ENCODE data around the gene VSTM2L. TPM values are rescaled to one million over a fixed set of nuclear protein-coding genes. Genes with fewer than 3 reads are reported as not detected.

VSTM2L gene
- total RNA-seq, 1 donor from 2014 or later, result 12.9 TPM

DNA sequence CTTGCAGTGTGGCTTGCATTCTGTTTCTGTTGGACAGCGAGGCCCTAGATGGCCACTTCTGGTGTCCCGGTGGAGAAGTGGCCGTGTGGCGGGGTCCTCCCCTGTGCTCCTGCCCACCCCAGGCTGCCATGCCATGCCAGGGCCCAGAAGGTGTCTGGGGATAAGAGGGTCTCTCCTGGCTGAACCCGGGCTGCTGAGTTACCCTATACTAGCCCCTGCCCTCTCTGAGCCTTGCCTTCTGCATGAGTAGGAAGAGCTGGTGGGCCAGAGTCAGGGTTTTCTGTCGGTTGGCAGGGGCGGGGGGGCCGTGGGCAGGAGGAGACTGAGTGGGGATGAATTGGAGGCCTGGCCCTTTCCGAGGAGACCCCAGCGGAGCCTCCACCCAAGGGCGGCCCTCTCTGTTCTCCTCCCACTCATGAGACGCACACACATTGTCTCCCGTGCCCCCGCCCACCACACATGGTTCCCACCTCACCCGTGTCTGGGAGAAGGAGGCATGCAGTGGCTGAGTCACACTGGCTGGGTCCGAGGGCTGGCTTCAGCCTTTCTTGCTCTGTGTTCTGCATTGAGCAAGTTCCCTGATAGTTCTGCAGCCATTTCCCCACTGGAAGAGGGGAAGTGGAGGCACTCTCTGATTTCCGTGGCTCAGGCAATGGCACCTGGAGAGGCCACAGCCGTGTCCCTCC is 24.6 kb downstream of the VSTM2L start:
- Histone ChIP-seq H3K9me3 (no peaks in the 10 kb centered on the region), H3K4me3 (no peak overlapping the region), H3K27ac (no peak overlapping the region), H3K4me1 (no peaks in the 10 kb centered on the region), H3K27me3 (no peaks in the 10 kb centered on the region), H3K36me3 (no peaks in the 10 kb centered on the region)
- no peak for DNase-seq
- TF ChIP-seq, protein P1, sequence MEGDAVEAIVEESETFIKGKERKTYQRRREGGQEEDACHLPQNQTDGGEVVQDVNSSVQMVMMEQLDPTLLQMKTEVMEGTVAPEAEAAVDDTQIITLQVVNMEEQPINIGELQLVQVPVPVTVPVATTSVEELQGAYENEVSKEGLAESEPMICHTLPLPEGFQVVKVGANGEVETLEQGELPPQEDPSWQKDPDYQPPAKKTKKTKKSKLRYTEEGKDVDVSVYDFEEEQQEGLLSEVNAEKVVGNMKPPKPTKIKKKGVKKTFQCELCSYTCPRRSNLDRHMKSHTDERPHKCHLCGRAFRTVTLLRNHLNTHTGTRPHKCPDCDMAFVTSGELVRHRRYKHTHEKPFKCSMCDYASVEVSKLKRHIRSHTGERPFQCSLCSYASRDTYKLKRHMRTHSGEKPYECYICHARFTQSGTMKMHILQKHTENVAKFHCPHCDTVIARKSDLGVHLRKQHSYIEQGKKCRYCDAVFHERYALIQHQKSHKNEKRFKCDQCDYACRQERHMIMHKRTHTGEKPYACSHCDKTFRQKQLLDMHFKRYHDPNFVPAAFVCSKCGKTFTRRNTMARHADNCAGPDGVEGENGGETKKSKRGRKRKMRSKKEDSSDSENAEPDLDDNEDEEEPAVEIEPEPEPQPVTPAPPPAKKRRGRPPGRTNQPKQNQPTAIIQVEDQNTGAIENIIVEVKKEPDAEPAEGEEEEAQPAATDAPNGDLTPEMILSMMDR (IDR thresholded peaks at IDR 0.05), result no peak
- ATAC-seq, result no peak
- intact Hi-C loops (cut with DNase I), result no loop called here

DNA sequence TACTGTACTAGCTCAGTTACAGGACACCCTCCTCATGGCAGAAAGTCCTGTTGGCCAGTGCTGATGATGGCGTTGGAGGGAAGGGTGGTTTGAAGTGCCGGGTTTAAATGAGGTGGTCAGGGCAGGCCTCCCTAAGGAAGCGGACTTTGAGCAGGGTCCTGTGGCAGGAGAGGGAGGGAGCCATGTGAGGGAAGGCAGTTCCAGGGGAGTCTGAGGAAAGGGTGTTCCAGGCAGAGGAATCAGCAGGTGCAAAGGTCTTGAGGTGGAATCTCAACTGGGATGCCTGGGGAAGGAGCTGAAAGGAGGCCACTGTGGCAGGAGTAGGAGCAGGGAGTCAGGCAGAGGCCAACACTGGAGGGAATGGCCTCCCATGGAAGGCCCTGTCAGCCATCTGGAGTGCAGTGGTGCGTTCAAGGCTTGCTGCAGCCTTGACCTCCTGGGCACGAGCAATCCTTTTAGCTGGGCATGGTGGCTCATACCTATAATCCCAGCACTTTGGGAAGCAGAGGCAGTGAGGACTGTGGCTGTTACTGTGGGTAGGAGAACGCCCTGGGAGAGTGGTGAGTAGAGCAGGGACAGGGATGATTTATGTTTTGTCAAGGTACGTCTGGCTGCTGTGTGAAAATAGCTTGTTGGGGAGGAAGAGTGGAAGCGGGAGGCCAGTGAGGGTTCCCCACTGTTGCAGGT is 26.2 kb downstream of the VSTM2L start:
- H3K4me1 ChIP-seq, result no peaks in the 10 kb centered on the region
- TF ChIP-seq, protein P1 (IDR thresholded peaks at IDR 0.05), result no peak
- H3K27me3 ChIP-seq, result no peaks in the 10 kb centered on the region
- DNase-seq (no peak), ATAC-seq (no peak)
- intact Hi-C loops (cut with DNase I), result no loop called here
- H3K27ac ChIP-seq, result no peak overlapping the region
- no peaks in the 10 kb centered on the region for H3K9me3 ChIP-seq
- H3K4me3 ChIP-seq, result no peak overlapping the region
- no peaks in the 10 kb centered on the region for H3K36me3 ChIP-seq

DNA sequence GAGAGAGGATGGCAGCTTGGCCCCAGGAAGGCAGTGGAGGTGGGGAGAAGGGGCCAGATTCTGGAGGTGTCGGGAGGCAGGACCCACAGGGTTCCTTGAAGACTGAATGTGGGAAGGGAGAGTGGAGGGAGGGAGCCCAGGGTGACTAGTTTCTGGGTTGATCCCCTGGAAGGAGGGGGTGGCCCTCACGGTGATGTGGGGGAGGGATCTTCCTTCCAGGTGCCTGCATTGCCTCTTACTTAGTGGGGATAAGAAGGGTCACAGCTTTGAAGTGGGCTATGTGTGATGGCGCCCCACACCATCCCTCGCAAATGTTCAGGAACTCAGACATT is 26.7 kb downstream of the VSTM2L start:
- DNase-seq, result no peak
- no peaks in the 10 kb centered on the region for H3K4me1 ChIP-seq
- no peak overlapping the region for H3K4me3 ChIP-seq
- H3K9me3 ChIP-seq, result no peaks in the 10 kb centered on the region
- ATAC-seq, result no peak
- intact Hi-C loops (cut with DNase I), result no loop called here
- TF ChIP-seq, protein P1 (IDR thresholded peaks at IDR 0.05), result no peak
- H3K27me3 ChIP-seq, result no peaks in the 10 kb centered on the region
- no peaks in the 10 kb centered on the region for H3K36me3 ChIP-seq
- H3K27ac ChIP-seq, result no peak overlapping the region

DNA sequence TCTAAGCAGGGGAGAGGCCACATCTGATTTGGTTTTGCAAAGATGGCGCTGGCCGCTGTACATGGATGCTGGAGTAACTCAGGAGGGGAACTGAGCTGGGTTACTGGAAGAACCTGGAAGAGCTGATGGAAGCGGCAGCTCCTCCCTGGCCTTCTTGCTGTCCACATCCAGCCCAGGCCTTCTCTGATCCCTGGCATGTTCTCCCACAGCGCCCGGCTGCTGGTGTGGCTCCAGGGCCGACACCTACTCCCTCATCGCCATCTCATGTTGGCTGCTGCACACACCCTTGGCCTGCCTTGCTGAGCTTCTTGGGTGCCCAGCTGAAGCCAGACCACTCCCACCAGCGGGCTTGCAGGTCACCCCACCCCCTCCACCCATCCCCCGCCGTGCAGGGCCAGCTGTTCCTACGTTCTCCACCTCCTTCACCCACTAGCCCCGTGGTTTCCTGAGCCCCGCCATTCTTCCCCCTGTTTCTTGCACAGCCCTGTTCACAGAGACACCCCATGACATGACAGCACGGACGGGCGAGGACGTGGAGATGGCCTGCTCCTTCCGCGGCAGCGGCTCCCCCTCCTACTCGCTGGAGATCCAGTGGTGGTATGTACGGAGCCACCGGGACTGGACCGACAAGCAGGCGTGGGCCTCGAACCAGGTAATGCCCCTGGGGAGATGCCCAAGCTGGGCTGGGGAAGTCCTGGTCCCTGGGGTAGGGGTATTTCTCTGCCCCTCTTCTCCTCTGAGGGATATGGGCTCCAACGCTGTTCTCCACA is 28.4 kb downstream of the VSTM2L start:
- H3K4me1 ChIP-seq, result no peaks in the 10 kb centered on the region
- H3K36me3 ChIP-seq, result no peaks in the 10 kb centered on the region
- no peaks in the 10 kb centered on the region for H3K27me3 ChIP-seq
- no peaks in the 10 kb centered on the region for H3K9me3 ChIP-seq
- DNase-seq, result no peak
- TF ChIP-seq, protein P1 (IDR thresholded peaks at IDR 0.05), result no peak
- no peak overlapping the region for H3K27ac ChIP-seq
- intact Hi-C loops (cut with DNase I), result no loop called here
- no peak overlapping the region for H3K4me3 ChIP-seq
- ATAC-seq, result no peak

DNA sequence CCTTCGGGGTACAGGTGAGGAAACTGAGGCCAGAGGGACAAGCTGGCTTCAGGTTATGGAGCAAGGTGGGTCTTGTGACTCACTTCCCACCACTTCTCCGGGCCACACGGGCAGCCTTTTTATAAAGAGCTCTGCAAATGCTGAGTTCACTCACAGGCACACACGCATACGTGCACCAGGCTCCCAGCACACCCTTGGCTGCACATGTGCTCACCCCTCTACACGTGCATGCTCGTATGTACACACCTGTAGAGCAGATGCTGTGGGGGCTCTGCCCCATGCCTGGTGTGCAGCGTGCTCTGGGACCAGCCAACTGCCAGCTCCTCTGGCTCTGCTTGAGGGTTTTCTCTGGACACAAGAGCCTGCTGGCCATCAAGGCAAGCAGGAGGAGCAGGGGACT is 29.1 kb downstream of the VSTM2L start:
- DNase-seq (no peak), ATAC-seq (no peak)
- Histone ChIP-seq H3K27ac (no peak overlapping the region), H3K4me3 (no peak overlapping the region), H3K9me3 (no peaks in the 10 kb centered on the region), H3K36me3 (no peaks in the 10 kb centered on the region), H3K4me1 (no peaks in the 10 kb centered on the region), H3K27me3 (no peaks in the 10 kb centered on the region)
- intact Hi-C loops (cut with DNase I), result no loop called here
- TF ChIP-seq, protein P1 (IDR thresholded peaks at IDR 0.05), result no peak
